Heart right ventricle (tissue), 16 donors: ENCODE data around the gene MED9. TPM values are rescaled to one million over a fixed set of nuclear protein-coding genes. Genes with fewer than 3 reads are reported as not detected.

Source experiments
- ATAC-seq, 8 donors: fragments of 200-7000 bp; cut with Tn5 transposase; one replicate each; pipeline ENCODE4 v1.9.1; 2020; ENCODE audit warnings: mild to moderate bottlenecking in 8 of 8, moderate library complexity in 8 of 8, moderate number of reproducible peaks in 1 of 8
- DNase-seq, 2 donors: peaks; one replicate each; pipeline ENCODE4 v3.0.0-alpha.2; 2020
- H3K27ac ChIP-seq, 10 donors: fragments of 200-600 bp; sonication (generic) in 2 of 10; one replicate each; pipeline versions ENCODE4 v1.5.0 to v1.8.0; 2020 to 2022; ENCODE audit warnings: mild to moderate bottlenecking in 3 of 10
- H3K27me3 ChIP-seq, 7 donors: fragments of 200-600 bp; one replicate each; pipeline ENCODE4 v1.8.0; 2021 to 2022; ENCODE audit warnings: mild to moderate bottlenecking in 2 of 7
- H3K36me3 ChIP-seq, 9 donors: fragments of 200-600 bp; sonication (generic) in 1 of 9; one replicate each; pipeline versions ENCODE4 v1.5.0 to v1.8.0; 2020 to 2022; ENCODE audit warnings: mild to moderate bottlenecking in 2 of 9
- H3K4me1 ChIP-seq, 9 donors: fragments of 200-600 bp; sonication (generic) in 1 of 9; one replicate each; pipeline versions ENCODE4 v1.5.0 to v1.8.0; 2020 to 2022; ENCODE audit warnings: mild to moderate bottlenecking in 4 of 9
- H3K4me3 ChIP-seq, 10 donors: fragments of 200-600 bp; sonication (generic) in 2 of 10; one replicate each; pipeline versions ENCODE4 v1.5.0 to v1.8.0; 2020 to 2022; ENCODE audit warnings: mild to moderate bottlenecking in 7 of 10, moderate library complexity in 2 of 10
- H3K9me3 ChIP-seq, 11 donors: fragments of 200-600 bp in 10 of 11; sonication (generic) in 2 of 11; one replicate each; pipeline versions ENCODE4 v1.5.0 to v1.8.0; 2013 to 2022; ENCODE audit warnings: mild to moderate bottlenecking in 2 of 11, control low read depth in 1 of 11, moderate library complexity in 1 of 11
- WGBS, 2 donors: extraction: QIAGEN DNeasy Blood & Tissue Kit; methylation state at CpG; one replicate each; pipeline ENCODE4 v1.1.7; 2013; ENCODE audit warnings: inconsistent platforms in 1 of 2; 5-methylcytosine and 5-hydroxymethylcytosine counted together
- intact Hi-C, 10 donors: fragments of 100-400 bp; cut with DNase I; formaldehyde crosslinking; loops; one replicate each; pipeline versions ENCODE4 v1.11.1 to v1.14.2; 2022
- polyA plus RNA-seq, 2 donors: library from polyadenylated mRNA; stranded (reverse); fragments of 200-250 nt; gene quantifications; one replicate each; pipeline ENCODE4 v1.2.3, GENCODE V29; 2013
- total RNA-seq, 10 donors: library from RNA; stranded (reverse); fragmentation: NEBNext Ultra II Directional in 3 of 10; extraction: Animal tissue kit (Norgen Biotek cat#: 25700) in 3 of 10; gene quantifications; one replicate each; pipeline versions ENCODE4 v1.2.1 to v1.2.4, GENCODE V29; 2021 to 2023
- TF ChIP-seq, protein P1 (sequence below), 9 donors: fragments of 200-600 bp; sonication (generic) in 2 of 9; IDR thresholded peaks; one replicate each; pipeline versions ENCODE4 v1.5.0 to v1.8.0; 2021 to 2022; ENCODE audit warnings: antibody characterized with exemption in 9 of 9, mild to moderate bottlenecking in 5 of 9, moderate library complexity in 1 of 9
- donor health status: Arrhythmogenic right ventricular cardiomyopathy.
- donor health status: ischemic (EF 13 %, LVEDD 7.1; RV severe dilation, severe dysfunction).
- donor health status: healthy with polysubstance abuse.
- donor health status: DM: no; HTN: yes; CAD: no.
- donor health status: DM: no; HTN: no; CAD: no.
- donor health status: ischemic (EF 25% LVEDD 6.9; RV normal size, moderate dysfunction).
- donor health status: ischemic (EF 25% LVEDD 5.7; RV mildly dilated, moderate dysfunction).
- donor health status: healthy.
- donor health status: DM: yes; HTN: yes; CAD: no.
- donor health status: Ischemic cardiomyopathy.
- donor health status: ischemic (EF 35%, LVEDD 5.7; RV mildly dilated, moderate dysfunction).
- donor health status: nonischemic (EF 11% LVEDD 7.7; RV severe dilation, severe dysfunction).
- donor health status: DM: yes; HTN: yes; CAD: no.
- donor health status: PGD.
- donor health status: ischemic (EF 29% LVEDD 5.4; RV normal size, mild dysfunction).
- donor health status: nonischemic (EF 23%, LVEDD 6.1; RV moderate dilation, normal function).

The MED9 gene
- total and polyA plus RNA-seq, 12 donors = 31.4 to 42.0 (median 33.6) TPM

DNA sequence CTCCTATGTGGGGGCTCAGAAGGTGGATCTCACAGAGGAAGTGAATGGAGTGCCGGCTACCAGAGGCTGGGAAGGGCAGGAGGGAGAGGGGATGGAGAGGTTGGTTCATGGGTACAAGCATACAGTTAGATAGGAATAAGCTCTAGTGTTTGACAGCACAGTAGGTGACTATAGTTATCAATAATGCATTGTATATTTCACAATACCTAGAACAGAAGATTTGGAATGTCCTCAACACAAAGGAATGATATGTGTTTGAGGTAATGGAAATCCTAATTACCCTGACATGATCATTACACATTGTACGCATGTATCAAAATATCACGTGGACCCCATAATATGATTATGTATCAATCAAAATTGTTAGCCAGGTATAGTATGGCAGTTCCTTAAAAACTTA is 38.9 kb upstream of the MED9 start:
- Histone ChIP-seq H3K36me3 (no peaks in the 10 kb centered on the region), H3K4me1 (peaks cover 0 to 15% (median 3%) of the 10 kb centered on the region in 9 donors), H3K27me3 (no peaks in the 10 kb centered on the region), H3K9me3 (no peaks in the 10 kb centered on the region), H3K4me3 (no peak overlapping the region), H3K27ac (no peak overlapping the region)
- ATAC-seq (no peak), DNase-seq (no peak)
- intact Hi-C loops = loop anchor here in 1 of 10 donors (10.0 kb wide), 1 partner anchor 83 kb away; no protein-coding TSS in a partner anchor
- TF ChIP-seq, protein P1, sequence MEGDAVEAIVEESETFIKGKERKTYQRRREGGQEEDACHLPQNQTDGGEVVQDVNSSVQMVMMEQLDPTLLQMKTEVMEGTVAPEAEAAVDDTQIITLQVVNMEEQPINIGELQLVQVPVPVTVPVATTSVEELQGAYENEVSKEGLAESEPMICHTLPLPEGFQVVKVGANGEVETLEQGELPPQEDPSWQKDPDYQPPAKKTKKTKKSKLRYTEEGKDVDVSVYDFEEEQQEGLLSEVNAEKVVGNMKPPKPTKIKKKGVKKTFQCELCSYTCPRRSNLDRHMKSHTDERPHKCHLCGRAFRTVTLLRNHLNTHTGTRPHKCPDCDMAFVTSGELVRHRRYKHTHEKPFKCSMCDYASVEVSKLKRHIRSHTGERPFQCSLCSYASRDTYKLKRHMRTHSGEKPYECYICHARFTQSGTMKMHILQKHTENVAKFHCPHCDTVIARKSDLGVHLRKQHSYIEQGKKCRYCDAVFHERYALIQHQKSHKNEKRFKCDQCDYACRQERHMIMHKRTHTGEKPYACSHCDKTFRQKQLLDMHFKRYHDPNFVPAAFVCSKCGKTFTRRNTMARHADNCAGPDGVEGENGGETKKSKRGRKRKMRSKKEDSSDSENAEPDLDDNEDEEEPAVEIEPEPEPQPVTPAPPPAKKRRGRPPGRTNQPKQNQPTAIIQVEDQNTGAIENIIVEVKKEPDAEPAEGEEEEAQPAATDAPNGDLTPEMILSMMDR (IDR thresholded peaks at IDR 0.05) = no peak
- 85 to 88% methylated on average over 3 of the region's 3 CpGs for WGBS, 2 donors

DNA sequence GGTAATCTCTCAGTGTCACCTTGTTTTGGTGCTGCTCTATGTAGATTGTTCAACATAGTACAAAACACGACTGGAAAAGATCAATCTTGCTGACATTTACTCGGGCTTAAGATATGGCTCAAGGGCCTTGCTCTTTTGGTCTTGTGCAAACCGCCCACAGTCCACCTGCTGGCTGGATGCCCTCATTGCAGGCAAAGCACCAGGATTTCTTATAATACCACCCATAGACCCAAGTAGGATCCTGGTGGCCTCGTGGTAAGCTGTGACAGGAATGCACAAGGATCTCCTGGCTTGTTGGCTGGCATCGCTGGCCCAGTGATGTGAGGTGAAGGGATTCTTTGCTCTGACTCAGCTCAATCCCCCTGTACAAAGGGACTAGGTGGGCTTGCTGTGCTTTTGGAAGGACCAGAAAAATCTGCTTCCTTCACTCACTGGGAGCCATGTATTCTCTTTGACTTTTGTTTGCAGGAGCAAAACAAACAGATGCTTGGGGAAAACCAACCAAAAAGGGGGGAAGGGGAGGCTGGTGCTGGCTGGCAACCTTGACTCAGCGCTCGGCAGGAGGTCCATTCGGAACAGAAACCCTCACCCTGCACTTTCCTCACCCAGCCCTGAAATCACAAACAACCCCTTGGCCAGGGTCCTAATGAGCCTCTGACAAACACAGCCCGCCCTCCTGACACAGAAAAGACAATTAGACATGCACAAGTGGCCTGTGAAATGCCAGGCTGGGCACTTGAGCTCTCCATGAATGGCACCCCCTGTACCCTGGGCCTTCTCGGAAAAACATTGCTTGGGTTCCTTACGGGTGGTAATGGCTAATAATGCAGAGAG is 36.6 kb upstream of the MED9 start:
- WGBS, 2 donors = 65% methylated on average over 11 of the region's 11 CpGs
- Histone ChIP-seq H3K4me3 (no peak overlapping the region), H3K36me3 (no peaks in the 10 kb centered on the region), H3K9me3 (no peaks in the 10 kb centered on the region), H3K4me1 (peaks cover 0 to 10% (median 3%) of the 10 kb centered on the region in 9 donors), H3K27me3 (no peaks in the 10 kb centered on the region), H3K27ac (no peak overlapping the region)
- intact Hi-C loops = loop anchor here in 1 of 10 donors (5.0 kb wide), 1 partner anchor 83 kb away; no protein-coding TSS in a partner anchor
- TF ChIP-seq, protein P1 (IDR thresholded peaks at IDR 0.05) = peak; percentile 32 to 70 (median 60)
- peak; percentile 31 to 63 for DNase-seq
- ATAC-seq = peak in 6 of 8 donors; percentile 12 to 83 (median 59)

DNA sequence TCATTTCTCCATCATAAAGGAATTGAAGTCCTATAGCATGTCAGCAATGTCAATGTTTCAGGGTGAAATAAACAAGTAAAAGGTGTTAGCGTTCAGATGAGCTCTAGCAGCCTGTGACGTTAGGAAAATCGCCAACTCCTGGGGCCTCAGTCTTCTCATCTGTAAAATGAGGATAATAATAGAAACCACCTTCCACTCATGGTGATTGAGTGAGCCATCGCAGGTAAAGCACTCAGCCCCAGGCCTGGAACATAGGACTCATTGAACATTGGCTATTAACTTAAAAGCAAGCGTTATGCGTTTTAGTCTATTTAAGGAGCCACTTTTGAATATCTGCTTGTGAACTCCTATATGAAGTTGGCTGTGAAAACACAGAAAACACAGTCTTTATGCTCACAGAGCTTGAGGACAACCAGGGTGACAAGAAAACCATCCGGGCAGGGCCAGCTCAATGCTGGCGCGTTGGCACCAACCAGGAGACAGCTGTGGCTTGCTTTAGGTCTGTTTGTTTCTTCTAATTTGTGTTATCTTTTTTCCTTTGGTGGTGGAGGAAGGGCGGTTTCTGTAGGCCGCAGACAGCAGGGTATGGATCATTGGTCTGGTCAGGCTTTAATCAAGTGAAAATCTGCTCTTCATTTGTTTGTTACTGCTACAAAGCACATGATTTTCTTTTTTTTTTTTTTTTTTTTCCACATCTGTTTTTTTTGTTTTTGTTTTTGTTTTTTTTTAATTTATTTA is 35.7 kb upstream of the MED9 start:
- no peak for ATAC-seq
- intact Hi-C loops = loop anchor here in 1 of 10 donors (5.0 kb wide), 1 partner anchor 84 kb away; no protein-coding TSS in a partner anchor
- 93 to 97% methylated on average over 11 of the region's 11 CpGs for WGBS, 2 donors

DNA sequence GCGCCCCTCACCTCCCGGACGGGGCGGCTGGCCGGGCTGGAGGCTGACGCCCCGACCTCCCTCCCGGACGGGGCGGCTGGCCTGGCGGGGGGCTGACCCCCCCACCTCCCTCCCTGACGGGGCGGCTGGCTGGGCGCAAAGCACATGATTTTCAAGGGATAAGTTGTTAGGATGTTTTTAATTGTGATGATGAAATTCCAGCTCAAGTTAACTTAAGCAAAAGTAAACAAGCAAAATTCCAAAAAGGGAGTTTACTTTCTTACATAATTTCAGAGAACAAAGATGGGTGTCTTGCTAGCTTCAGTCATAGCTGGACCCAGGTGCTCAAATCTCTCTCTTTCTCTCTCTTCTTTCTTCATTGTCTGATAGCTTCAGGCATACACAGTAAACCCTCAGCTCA is 33.6 kb upstream of the MED9 start:
- ATAC-seq (no peak), DNase-seq (no peak)
- H3K27ac ChIP-seq = no peak overlapping the region
- H3K36me3 ChIP-seq = no peaks in the 10 kb centered on the region
- intact Hi-C loops = loop anchor here in 1 of 10 donors (5.0 kb wide), 1 partner anchor 86 kb away; no protein-coding TSS in a partner anchor
- TF ChIP-seq, protein P1 (IDR thresholded peaks at IDR 0.05) = no peak
- H3K4me1 ChIP-seq = peaks cover 0 to 22% (median 14%) of the 10 kb centered on the region in 9 donors
- H3K27me3 ChIP-seq = no peaks in the 10 kb centered on the region
- H3K4me3 ChIP-seq = no peak overlapping the region
- 82 to 94% methylated on average over 14 of the region's 14 CpGs for WGBS, 2 donors
- no peaks in the 10 kb centered on the region for H3K9me3 ChIP-seq

More for the DNA sequence above, 35.7 kb upstream of the MED9 start:
- TF ChIP-seq, protein P1 (IDR thresholded peaks at IDR 0.05) = no peak
- Histone ChIP-seq H3K27ac (no peak overlapping the region), H3K27me3 (no peaks in the 10 kb centered on the region), H3K9me3 (no peaks in the 10 kb centered on the region), H3K4me1 (peaks cover 0 to 16% (median 9%) of the 10 kb centered on the region in 9 donors), H3K4me3 (no peak overlapping the region), H3K36me3 (no peaks in the 10 kb centered on the region)
- no peak for DNase-seq
